KOPT-K1 (cell line): Measurements from ENCODE around the gene ZMYND19.
A peak's percentile ranks its signal among the peaks of the same experiment; 100 is the strongest.
"Not testable (repeated sequence)": the region's sequence is repeated elsewhere in the genome, so short reads cannot be mapped to it uniquely, and the experiment has no call there.

Experiments used
- H3K27ac ChIP-seq: fragments of 200-600 bp; sonication (generic); 2 replicates; pipeline ENCODE4 v1.5.1; 2016; ENCODE audit warnings: antibody characterized with exemption, mild to moderate bottlenecking, low read depth, low read length; ENCODE audit not compliant: poor library complexity, severe bottlenecking
- H3K36me3 ChIP-seq: fragments of 200-600 bp; sonication (generic); 2 replicates; pipeline ENCODE4 v1.5.1; 2017; ENCODE audit warnings: antibody characterized with exemption, mild to moderate bottlenecking, low read length, moderate library complexity; ENCODE audit not compliant: insufficient read depth
- H3K9me3 ChIP-seq: fragments of 200-600 bp; sonication (generic); 2 replicates; pipeline ENCODE4 v1.5.1; 2017; ENCODE audit warnings: antibody characterized with exemption, low read length, mild to moderate bottlenecking; ENCODE audit not compliant: insufficient read depth, poor library complexity, severe bottlenecking

The ZMYND19 gene

DNA sequence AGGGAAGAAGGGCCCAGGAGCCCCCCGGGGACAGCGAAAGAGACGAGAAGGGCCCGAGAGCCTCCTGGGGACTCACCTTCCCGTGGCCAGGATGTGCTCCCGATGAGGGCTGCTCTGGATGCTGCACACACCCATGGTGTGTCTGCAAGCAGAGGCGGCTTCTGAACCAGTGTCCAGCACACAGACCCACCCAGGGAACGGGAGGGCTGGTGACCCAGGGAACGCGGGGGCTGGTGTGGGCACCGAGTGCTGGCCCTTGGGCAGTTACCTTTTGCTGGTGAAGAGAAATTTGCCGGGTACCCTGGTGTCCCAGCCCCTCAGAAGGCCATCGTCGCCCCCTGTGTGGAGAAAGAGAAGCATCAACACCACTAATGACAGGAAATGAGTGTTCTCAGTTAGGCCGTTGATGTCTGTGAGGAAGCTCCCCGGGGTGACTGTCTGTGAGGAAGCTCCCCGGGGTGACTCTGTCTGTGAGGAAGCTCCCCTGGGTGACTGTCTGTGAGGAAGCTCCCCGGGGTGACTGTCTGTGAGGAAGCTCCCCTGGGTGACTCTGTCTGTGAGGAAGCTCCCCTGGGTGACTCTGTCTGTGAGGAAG lies 25.4 kb downstream of the ZMYND19 start:
- H3K9me3 ChIP-seq, result no peaks in the 10 kb centered on the region
- no peak overlapping the region for H3K27ac ChIP-seq
- peaks cover 40% of the 10 kb centered on the region; the same call in 1 of the 2 replicates for H3K36me3 ChIP-seq

DNA sequence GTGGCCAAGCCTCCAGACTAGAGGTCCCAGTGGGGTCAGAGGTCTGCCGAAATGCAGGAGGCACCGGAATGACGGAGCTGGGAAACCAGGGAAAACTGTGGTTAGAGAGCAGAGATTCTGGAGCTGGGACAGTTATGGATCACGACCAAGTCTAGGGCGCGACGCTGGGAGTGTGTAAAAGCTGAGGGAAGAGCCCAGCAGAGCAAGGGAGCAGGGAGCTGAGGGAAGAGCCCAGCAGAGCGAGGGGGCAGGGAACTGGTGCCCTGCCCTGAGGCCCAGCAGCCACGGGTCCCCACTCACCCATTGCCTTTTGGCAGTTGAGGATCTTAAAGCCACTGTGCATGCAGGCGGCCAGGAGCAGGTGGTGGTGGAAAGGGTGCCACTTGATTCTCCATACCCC lies 26.2 kb downstream of the ZMYND19 start:
- no peaks in the 10 kb centered on the region for H3K9me3 ChIP-seq
- peaks cover 43% of the 10 kb centered on the region; the same call in 1 of the 2 replicates for H3K36me3 ChIP-seq
- no peak overlapping the region for H3K27ac ChIP-seq

DNA sequence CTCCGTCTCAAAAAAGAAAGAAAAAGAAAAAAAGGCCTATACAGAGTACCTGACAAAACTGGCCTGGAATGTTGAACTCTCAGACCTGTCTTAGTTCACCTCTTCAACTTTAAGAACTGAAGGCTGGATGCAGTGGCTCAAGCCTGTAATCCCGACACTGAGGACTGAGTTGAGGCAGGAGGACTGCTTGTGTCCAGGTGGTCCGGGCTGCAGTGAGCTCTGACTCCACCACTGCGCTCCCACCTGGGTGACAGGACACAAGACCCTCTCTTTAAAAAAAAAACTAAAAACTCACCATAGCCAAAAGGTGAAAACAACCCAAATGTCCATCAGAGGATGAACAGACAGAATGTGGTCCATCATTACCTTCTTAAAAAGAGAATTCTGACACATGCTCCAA lies 32.2 kb downstream of the ZMYND19 start:
- H3K9me3 ChIP-seq, result no peaks in the 10 kb centered on the region
- peaks cover 61% of the 10 kb centered on the region for H3K36me3 ChIP-seq
- H3K27ac ChIP-seq, result no peak overlapping the region

DNA sequence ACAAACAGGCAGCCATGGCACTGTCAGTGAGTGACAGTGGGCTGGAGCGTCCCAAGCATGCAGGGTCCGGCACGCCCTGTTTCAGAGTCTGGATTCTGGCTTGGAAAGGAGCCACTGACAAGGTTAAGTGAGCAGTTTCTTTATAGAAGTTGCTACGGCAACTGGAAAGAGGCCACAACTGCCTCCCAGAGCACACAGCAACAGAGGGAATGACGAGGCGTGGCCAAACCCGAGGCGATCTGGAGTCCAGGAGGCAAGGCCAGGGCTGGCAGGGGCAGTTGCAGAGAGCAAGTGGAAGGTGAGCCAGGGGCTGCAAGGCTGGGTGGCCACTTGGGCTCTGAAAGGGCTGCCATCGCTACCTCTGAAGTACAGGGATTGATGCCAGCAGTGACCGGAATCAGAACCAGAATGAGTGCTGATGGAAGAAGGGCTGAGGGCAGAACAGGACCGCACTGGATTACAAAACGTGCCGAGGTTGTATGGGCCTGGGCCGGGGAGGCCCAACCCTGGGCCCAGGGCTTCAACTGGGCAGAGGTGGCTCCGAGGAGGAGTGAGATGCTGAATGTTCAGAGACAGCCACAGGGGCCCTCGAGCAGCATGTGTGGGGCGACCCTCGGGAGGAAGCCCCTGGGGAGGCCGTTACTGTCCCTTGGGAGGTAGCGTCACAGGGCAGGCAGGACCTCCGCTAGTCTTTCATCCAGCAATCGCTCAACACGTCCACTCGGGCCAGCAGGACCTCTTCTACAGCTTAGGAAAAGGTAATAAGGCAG lies 34.1 kb downstream of the ZMYND19 start:
- H3K36me3 ChIP-seq, result peaks cover 47% of the 10 kb centered on the region
- H3K9me3 ChIP-seq, result no peaks in the 10 kb centered on the region
- H3K27ac ChIP-seq, result no peak overlapping the region

DNA sequence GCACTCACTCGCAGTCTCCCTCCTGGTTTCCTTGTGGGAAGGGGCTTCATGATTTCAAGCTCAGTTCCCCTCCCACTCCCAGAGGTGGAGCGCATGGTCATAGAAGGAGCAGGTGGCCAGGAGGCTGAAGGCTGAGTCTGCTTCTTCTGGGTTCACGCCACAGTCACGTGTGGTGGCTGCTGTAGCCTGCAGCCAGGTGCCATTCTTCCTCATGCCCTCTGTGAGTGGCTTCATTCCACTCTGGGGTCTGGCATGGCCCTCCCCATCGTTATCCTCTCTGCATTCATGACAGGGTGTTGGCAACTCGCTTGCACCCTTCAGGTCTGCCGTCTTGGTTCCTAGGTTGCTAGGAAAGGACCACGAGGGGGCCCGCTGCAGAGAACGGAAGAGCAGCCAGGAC lies 35.1 kb downstream of the ZMYND19 start:
- Histone ChIP-seq H3K9me3 (no peaks in the 10 kb centered on the region), H3K27ac (no peak overlapping the region), H3K36me3 (peaks cover 46% of the 10 kb centered on the region)

DNA sequence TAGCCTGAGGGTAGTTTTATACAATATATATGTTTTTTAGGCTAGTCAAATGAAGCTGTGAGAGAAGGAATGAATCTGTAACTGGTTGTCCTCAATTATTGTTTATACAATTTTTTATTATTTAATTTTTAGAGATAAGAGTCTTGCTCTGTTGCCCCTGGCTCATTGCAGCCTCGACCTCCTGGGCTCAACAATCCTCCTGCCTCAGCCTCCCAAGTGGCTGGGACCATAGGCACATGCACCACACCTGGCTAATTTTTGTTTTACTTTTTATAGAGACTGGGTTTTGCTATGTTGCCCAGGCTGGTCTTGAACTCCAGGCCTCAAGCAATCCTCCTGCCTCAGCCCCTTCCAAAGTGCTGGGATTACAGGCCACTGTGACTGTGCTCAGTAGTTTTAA lies 36.0 kb downstream of the ZMYND19 start:
- Histone ChIP-seq H3K27ac (no peak overlapping the region), H3K36me3 (peaks cover 37% of the 10 kb centered on the region), H3K9me3 (no peaks in the 10 kb centered on the region)

DNA sequence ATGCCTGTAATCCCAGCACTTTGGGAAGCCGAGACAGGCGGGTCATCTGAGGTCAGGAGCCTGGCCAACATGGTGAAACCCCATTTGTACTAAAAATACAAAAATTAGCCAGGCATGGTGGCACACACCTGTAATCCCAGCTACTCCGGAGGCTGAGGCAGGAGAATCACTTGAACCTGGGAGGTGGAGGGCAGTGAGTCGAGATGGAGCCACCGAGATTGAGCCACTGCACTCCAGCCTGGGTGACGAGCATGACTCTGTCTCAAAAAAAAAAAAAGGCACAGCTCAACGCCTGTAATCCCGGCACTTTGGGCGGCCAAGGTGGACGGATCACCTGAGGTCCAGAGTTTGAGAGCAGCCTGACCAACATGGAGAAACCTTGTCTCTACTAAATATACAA lies 36.7 kb downstream of the ZMYND19 start:
- H3K36me3 ChIP-seq, result peaks cover 37% of the 10 kb centered on the region
- H3K27ac ChIP-seq, result not testable (repeated sequence)

DNA sequence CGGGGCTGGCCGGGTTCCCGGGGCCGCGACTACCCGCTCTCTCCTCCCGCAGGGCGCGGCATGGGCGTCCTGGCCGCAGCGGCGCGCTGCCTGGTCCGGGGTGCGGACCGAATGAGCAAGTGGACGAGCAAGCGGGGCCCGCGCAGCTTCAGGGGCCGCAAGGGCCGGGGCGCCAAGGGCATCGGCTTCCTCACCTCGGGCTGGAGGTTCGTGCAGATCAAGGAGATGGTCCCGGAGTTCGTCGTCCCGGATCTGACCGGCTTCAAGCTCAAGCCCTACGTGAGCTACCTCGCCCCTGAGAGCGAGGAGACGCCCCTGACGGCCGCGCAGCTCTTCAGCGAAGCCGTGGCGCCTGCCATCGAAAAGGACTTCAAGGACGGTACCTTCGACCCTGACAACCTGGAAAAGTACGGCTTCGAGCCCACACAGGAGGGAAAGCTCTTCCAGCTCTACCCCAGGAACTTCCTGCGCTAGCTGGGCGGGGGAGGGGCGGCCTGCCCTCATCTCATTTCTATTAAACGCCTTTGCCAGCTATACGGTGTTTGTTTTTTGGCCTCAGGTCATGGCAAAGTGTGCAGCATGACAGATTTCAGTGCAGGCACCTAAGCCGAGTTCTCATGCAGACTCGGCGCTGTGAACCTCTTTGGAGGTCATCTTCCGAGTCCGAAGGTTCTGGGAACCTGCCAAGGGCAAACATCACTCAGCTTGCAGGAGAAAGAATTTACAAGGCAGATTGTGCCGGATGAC lies 38.1 kb downstream of the ZMYND19 start:
- Histone ChIP-seq H3K36me3 (peaks cover 29% of the 10 kb centered on the region), H3K9me3 (no peaks in the 10 kb centered on the region), H3K27ac (peak overlapping the region; percentile 45)

More for the DNA sequence above, 36.7 kb downstream of the ZMYND19 start:
- H3K9me3 ChIP-seq, result not testable (repeated sequence)

DNA sequence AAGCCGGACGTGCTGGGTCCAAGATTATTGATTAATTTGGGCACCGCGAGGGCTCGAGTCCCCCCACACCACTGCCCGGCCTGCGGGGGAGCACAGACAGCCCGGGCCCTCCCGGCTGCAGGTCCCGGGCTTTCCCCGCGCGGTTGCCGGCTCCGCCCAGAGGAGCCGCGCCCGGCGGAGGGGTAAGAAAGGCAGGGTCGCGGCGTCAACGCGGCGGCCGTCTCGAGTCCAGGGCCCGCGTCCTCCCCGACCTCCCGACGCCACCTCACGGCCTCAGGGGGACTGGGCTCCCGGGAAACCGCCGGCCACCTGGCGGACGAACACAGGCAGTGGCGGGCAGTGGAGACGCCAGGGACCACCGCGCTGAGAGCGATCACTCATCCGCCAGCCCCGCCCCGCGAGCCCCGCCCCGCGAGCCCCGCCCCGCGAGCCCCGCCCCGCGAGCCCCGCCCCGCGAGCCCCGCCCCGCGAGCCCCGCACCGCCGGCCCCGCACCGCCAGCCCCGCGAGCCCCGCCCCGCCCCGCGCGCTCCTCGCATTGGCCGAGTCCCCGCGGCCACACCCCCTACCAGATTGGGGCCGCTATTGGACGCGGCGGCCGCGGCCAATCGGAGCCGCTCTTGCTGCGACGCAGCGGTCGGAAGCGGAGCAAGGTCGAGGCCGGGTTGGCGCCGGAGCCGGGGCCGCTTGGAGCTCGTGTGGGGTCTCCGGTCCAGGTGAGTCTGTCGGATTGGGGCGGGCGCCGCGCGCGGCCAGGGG lies 38.9 kb downstream of the ZMYND19 start, which contains the start of gene MRPL41:
Gene MRPL41, plus strand, starts transcription at position 616 of the 758 bp plus-strand sequence. CDS start 203 bp downstream, outside the sequence.
- Histone ChIP-seq H3K9me3 (no peaks in the 10 kb centered on the region), H3K27ac (peak within 1 kb of the TSS; percentile 45), H3K36me3 (peaks cover 21% of the 10 kb centered on the region)

DNA sequence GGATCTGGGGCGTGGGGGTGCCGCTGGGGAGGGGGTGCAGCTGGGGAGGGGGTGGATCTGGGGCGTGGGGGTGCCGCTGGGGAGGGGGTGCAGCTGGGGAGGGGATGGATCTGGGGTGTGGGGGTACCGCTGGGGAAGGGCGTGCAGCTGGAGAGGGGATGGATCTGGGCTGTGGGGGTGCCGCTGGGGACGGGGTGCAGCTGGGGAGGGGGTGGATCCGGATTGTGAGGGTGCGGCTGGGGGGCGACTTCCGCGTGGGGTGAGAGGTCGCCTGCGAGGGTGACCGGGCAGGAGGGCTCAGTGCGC lies 39.4 kb downstream of the ZMYND19 start:
- Histone ChIP-seq H3K27ac (peak overlapping the region; percentile 42), H3K36me3 (peaks cover 16% of the 10 kb centered on the region)
- H3K9me3 ChIP-seq, result not testable (repeated sequence)

DNA sequence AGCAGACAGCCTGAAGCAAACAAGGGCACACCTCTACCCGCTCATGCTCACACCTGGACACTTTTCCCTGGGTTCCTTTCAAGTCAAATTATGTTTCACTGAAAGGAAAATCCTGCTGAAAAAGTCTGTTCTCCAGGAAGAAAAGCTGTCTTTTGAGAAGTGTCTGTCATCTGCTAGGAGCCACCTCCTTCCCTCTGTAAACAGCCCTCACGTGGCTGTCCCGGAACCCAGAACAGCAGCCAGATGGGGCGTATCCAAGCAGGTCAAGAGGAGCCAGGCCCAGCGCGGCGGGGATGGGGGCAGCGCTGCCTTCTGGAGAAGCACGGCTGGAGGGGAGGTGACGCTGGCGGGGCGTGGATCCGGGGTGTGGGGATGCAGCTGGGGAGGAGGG lies 40.1 kb downstream of the ZMYND19 start, which contains the start of gene PNPLA7:
Gene PNPLA7, minus strand, starts transcription at position 172 of the 391 bp plus-strand sequence. CDS start 205 bp downstream, outside the sequence.
- peak within 1 kb of the TSS; percentile 42 for H3K27ac ChIP-seq
- H3K9me3 ChIP-seq, result no peaks in the 10 kb centered on the region
- H3K36me3 ChIP-seq, result peaks cover 9% of the 10 kb centered on the region; the same call in 1 of the 2 replicates

DNA sequence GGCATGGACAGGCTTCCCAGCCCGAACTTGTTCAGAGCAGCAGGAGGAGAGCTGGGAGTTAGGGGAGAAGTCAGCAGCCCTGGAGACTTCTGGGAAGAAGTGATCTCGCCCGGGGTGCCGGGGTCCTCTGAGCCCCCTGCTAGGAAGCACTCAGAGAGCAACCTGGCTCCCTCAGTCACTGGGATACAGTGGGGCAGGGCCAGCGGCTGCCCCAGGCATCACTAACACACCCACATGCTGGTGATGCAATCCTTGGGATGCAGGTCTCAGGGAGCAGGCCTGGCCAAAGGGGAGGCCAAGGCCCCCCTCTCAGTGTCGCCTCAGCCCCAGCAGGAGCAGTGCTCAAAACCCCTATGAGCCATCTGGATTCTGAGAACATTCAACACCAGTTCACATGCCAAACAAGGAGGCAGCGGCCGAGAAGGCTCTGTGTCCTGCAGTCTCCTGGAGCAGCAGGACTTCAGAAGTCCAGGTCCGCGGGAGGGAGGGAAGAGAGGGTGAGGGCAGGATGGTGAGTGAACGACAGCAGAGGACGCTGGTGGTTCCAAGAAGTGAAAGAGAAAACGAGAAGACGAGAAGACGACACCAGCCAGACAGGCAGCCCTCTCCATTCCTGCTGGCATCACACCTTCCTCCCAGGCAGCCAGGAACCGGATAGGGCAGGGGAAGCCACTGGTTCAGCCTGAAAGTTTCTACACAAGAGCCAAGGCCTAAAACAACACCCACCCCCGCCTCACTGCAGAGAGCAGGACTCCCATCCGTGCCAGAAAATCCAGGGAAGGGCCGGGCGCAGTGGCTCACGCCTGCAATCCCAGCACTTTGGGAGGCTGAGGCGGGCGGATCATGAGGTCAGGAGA lies 42.4 kb downstream of the ZMYND19 start:
- no peak overlapping the region for H3K27ac ChIP-seq
- H3K9me3 ChIP-seq, result no peaks in the 10 kb centered on the region
- no peaks in the 10 kb centered on the region for H3K36me3 ChIP-seq

DNA sequence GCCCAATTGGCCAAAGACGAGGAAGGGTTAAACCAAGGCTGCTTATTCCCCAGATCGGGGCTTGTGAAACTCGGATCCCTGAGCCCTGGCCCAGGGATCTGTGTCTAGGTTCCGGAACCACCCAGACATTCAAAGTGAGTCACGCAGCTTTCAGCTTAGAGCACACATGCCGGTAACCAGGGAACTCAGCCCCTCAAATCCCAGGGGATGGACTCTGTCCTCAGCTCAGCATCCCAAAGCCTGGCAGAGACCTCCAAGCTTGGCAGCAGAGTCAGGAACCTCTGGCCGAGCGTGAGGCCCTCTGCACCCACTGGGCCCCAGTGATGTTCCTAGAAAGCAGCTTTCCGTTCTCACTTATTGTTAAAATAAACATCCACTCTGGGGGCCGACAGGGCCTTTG lies 45.2 kb downstream of the ZMYND19 start:
- Histone ChIP-seq H3K36me3 (no peaks in the 10 kb centered on the region), H3K27ac (no peak overlapping the region), H3K9me3 (no peaks in the 10 kb centered on the region)

DNA sequence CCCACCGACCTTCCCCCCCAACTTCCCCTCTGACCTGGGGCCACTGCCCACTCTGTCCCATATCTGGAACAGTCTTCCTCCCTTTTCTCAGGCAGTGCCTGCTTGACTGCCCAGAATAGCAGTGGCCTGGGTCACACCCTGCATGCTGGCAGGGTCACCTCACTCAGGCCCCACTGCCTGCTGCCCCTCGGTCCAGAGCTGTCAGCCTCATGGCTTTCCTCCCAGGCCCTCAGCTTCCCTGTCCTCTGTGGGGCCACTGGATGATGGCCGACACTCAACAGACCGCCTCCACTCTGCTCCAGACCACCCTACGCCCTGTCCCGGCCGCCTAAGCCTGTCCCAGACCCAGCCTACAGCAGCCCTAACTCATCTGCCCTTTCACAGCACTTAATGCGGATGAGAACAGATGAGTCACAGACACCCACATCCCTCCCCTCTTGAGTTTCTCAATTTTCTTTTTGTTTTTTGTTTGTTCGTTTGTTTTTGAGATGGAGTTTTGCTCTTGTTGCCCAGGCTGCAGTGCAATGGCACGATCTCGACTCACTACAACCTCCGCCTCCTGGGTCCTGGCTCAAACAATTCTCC lies 46.0 kb downstream of the ZMYND19 start:
- H3K27ac ChIP-seq, result no peak overlapping the region
- no peaks in the 10 kb centered on the region for H3K9me3 ChIP-seq
- no peaks in the 10 kb centered on the region for H3K36me3 ChIP-seq
